ENCODE results near the gene MRGPRX2.

- TF ChIP-seq POLR2A (IDR thresholded peaks at IDR 0.05), result no peak
- TF ChIP-seq, protein P1, sequence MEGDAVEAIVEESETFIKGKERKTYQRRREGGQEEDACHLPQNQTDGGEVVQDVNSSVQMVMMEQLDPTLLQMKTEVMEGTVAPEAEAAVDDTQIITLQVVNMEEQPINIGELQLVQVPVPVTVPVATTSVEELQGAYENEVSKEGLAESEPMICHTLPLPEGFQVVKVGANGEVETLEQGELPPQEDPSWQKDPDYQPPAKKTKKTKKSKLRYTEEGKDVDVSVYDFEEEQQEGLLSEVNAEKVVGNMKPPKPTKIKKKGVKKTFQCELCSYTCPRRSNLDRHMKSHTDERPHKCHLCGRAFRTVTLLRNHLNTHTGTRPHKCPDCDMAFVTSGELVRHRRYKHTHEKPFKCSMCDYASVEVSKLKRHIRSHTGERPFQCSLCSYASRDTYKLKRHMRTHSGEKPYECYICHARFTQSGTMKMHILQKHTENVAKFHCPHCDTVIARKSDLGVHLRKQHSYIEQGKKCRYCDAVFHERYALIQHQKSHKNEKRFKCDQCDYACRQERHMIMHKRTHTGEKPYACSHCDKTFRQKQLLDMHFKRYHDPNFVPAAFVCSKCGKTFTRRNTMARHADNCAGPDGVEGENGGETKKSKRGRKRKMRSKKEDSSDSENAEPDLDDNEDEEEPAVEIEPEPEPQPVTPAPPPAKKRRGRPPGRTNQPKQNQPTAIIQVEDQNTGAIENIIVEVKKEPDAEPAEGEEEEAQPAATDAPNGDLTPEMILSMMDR (IDR thresholded peaks at IDR 0.05), result no peak
Observed at GRCh38 chr11:19084661-19085315, 24.3 kb upstream of the MRGPRX2 start.
